ENCODE data around the gene TLK2.

Gene TLK2

DNA sequence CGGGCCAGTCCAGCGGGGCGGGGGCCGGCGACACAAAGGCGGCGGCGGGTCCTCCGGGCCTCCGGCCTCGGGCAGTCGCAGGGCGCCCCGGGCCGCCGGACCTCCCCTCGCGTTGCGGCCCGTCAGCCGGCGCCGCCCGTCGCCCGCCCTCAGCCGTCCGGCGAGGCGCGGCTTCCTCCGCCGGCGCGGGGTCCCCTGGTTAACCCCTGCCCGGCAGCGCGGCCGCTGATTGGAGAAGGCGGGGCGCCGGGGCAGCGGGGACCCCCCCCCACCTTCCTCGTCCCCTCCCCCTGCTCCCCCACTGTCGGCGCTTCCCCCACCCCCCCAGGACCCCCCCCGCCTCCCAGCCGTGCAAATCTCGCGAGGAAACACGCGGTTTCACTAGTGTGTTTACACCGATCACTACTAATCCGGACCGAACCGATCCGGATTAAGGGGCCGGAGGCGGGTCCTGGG lies at the start of gene TLK2:
Gene TLK2 (plus strand): TSS at position 402 of the 456 bp plus-strand sequence. CDS start 2,301 bp downstream, outside the sequence.
- no peak for TF ChIP-seq ZBTB7A (IDR thresholded peaks at IDR 0.05; ENCODE audit: low read depth)
- no peak for TF ChIP-seq TCF12 (IDR thresholded peaks at IDR 0.05; ENCODE audit: low read depth)
- no peak for TF ChIP-seq TAF1 (IDR thresholded peaks at IDR 0.05; ENCODE audit: low read depth)
- TF ChIP-seq CEBPB (IDR thresholded peaks at IDR 0.05), result no peak
- TF ChIP-seq NFIC (IDR thresholded peaks at IDR 0.05), result no peak
- TF ChIP-seq, protein P1, sequence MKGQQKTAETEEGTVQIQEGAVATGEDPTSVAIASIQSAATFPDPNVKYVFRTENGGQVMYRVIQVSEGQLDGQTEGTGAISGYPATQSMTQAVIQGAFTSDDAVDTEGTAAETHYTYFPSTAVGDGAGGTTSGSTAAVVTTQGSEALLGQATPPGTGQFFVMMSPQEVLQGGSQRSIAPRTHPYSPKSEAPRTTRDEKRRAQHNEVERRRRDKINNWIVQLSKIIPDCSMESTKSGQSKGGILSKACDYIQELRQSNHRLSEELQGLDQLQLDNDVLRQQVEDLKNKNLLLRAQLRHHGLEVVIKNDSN (IDR thresholded peaks at IDR 0.05), result no peak
- no peak for TF ChIP-seq YY1 (IDR thresholded peaks at IDR 0.05; ENCODE audit: low read depth)
- TF ChIP-seq EGR1 (IDR thresholded peaks at IDR 0.05), result no peak
- TF ChIP-seq RAD21 (IDR thresholded peaks at IDR 0.05; ENCODE audit: low read depth), result no peak
- no peak for TF ChIP-seq CREB1 (IDR thresholded peaks at IDR 0.05; ENCODE audit: low read depth)
- TF ChIP-seq EP300 (IDR thresholded peaks at IDR 0.05; ENCODE audit: borderline replicate concordance), result no peak

DNA sequence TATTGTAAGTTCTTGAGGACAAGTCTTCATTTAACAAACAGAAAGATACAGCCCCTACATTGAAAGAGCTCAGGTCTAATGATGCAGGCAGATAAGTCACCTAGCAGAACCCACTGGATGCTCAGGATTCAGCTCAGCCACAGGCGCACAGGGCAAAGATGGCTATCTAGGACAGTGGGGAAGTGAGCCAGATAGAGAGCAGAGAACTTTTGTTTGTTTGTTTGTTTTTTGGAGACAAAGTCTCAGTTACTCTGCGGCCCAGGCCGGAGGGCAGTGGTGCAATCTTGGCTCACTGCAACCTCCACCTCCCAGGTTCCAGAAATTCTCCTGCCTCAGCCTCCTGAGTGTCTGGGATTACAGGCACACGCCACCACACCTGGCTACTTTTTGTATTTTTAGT lies 34.6 kb upstream of the TLK2 start:
- TF ChIP-seq, protein P2, sequence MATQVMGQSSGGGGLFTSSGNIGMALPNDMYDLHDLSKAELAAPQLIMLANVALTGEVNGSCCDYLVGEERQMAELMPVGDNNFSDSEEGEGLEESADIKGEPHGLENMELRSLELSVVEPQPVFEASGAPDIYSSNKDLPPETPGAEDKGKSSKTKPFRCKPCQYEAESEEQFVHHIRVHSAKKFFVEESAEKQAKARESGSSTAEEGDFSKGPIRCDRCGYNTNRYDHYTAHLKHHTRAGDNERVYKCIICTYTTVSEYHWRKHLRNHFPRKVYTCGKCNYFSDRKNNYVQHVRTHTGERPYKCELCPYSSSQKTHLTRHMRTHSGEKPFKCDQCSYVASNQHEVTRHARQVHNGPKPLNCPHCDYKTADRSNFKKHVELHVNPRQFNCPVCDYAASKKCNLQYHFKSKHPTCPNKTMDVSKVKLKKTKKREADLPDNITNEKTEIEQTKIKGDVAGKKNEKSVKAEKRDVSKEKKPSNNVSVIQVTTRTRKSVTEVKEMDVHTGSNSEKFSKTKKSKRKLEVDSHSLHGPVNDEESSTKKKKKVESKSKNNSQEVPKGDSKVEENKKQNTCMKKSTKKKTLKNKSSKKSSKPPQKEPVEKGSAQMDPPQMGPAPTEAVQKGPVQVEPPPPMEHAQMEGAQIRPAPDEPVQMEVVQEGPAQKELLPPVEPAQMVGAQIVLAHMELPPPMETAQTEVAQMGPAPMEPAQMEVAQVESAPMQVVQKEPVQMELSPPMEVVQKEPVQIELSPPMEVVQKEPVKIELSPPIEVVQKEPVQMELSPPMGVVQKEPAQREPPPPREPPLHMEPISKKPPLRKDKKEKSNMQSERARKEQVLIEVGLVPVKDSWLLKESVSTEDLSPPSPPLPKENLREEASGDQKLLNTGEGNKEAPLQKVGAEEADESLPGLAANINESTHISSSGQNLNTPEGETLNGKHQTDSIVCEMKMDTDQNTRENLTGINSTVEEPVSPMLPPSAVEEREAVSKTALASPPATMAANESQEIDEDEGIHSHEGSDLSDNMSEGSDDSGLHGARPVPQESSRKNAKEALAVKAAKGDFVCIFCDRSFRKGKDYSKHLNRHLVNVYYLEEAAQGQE (IDR thresholded peaks at IDR 0.05; ENCODE audit: low read depth), result no peak
- TF ChIP-seq EP300 (IDR thresholded peaks at IDR 0.05; ENCODE audit: borderline replicate concordance), result no peak
- no peak for TF ChIP-seq TEAD4 (IDR thresholded peaks at IDR 0.05)
- TF ChIP-seq TAF1 (IDR thresholded peaks at IDR 0.05; ENCODE audit: low read depth), result no peak
- TF ChIP-seq FOXM1 (IDR thresholded peaks at IDR 0.05; ENCODE audit: borderline replicate concordance, low read depth), result no peak
- TF ChIP-seq, protein P1 (IDR thresholded peaks at IDR 0.05), result no peak
- no peak for TF ChIP-seq EGR1 (IDR thresholded peaks at IDR 0.05)

DNA sequence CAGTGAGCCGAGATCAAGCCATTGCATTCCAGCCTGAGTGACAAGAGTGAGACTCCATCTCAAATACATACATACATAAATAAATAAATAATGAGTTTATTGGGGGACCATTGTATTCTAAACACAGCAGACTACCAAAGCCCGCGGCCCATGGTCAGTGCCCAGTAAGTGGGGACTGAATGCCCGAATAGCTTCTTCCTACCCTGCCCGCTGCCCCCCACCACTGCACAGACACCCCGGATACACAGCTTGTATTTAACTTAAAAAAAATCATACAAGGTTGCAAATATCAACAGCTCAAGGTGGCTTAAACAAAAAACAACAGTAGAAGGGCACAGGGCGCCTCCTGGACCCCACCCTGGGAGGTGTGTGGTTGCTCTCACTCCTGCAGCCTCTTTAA lies 22.6 kb upstream of the TLK2 start:
- TF ChIP-seq TAF1 (IDR thresholded peaks at IDR 0.05; ENCODE audit: low read depth) (no peak), CEBPB (IDR thresholded peaks at IDR 0.05) (no peak), YY1 (IDR thresholded peaks at IDR 0.05; ENCODE audit: low read depth) (no peak), FOXM1 (IDR thresholded peaks at IDR 0.05; ENCODE audit: borderline replicate concordance, low read depth) (no peak), CREB1 (IDR thresholded peaks at IDR 0.05; ENCODE audit: low read depth) (no peak), ZBTB7A (IDR thresholded peaks at IDR 0.05; ENCODE audit: low read depth) (no peak), TCF12 (IDR thresholded peaks at IDR 0.05; ENCODE audit: low read depth) (no peak), TEAD4 (IDR thresholded peaks at IDR 0.05) (no peak)
- TF ChIP-seq, protein P1 (IDR thresholded peaks at IDR 0.05), result no peak
- TF ChIP-seq, protein P3, sequence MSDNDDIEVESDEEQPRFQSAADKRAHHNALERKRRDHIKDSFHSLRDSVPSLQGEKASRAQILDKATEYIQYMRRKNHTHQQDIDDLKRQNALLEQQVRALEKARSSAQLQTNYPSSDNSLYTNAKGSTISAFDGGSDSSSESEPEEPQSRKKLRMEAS (IDR thresholded peaks at IDR 0.05), result no peak

DNA sequence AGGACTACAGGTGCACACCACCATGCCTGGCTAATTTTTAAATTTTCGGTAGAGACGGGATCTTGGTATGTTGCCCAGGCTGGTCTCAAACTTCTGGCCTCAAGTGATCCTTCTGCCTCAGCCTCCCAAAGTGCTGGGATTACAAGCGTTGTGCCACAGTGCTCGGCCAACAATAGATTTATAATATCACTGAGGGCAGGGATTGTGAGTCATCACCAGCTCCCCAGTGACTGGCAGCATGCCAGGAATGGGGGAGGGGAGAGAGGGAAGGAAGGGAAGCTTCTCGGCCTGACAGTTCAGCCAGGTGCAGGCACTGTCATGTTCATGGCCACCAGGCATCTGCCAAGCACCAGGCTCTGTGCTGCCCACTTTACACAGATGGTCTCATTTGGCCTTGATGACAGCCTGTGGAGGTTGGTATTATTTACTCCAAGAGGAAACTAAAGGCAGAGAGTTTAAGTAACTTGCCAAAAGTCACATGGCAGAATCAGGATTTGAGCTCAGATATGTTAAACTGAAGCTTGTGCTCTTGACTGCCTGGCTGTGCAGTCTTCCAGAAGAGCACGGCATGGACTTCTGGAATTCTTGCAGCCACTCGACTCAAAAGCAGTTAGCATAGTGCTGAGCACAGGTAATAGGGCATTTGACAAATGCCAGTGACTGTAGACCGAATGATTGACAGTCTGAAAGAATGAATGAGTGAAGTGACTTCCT lies 7.8 kb upstream of the TLK2 start:
- TF ChIP-seq EP300 (IDR thresholded peaks at IDR 0.05; ENCODE audit: borderline replicate concordance), result 0 out of 2 replicates have a peak, but pooled peaks have one; percentile 26
- TF ChIP-seq NFIC (IDR thresholded peaks at IDR 0.05), result peak; percentile 97
- peak; percentile 62 for TF ChIP-seq TCF12 (IDR thresholded peaks at IDR 0.05; ENCODE audit: low read depth)

DNA sequence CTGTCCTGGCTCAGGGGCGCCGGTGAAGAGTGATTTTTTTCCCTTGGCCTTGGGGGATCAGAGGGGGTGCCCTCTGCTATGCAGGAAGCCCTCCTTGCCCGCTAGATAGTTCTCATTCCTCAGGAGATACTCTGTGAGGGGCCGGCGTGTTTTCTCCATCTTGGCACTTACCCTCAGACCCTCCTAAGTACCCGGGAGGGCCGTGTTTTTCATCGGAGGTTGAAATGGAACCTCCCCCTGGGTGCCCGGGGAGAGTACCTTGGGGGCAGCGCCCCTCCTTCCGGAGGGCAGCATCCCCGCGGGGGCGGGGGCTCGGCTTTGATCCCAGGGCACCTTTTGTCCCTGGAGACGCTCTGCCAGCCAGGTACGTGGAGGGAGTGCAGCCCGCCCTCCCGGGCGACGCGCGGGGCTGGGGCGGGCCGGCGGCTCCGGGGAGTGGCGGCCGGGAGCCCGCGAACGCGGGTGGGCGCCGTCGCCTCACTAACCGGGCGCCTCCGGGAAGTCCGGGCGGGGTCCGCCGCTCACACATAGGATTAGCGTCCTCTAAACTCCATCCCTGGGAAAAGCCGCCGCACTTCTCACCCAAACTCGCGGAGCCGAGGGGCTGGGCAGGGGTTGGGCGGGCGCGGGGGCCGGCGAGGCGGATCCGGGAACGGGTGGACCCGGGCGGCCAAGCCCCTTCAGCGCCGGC lies 762 bp upstream of the TLK2 start:
- TF ChIP-seq ZBTB7A (IDR thresholded peaks at IDR 0.05; ENCODE audit: low read depth), result peak; percentile 27; the same call in 1 of the 2 replicates

DNA sequence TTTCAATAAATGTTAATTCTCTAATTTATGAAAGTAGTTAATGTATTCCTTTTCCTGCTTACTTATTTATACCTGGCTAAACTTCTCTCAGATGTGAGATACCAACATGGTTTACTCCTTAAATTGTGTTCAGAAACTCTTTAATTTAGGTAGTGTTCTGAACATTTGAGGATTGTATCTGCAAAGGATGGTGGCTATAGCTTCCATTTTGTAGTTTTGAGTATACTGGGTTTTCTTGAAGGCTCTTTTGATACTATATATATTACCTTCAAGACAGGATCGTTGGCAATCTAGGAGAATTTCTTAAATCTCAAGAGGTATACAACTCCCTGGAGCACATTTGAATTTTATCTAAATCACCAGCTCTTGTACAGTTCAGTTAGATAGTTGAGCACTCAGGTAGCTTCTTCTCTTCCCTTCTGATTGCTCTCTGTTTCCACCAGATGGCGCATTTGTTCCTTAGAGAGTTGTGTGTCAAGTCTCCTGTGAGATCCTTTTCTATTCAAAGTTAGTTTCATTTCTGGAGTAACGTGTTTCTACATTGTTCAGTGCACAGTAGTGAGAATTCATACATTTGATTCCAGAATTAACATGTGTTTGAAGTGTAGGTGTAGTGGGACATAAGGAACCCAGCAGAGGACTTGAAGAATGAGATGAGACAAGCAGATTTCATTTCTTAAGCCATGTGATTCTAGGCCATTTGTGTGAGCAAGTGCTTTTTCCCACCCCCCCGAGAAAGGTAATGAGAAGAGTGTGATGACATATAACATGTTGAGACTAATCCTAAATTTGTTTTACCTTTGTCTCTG lies 74.4 kb downstream of the TLK2 start:
- peak; percentile 37 for TF ChIP-seq RAD21 (IDR thresholded peaks at IDR 0.05; ENCODE audit: low read depth)

DNA sequence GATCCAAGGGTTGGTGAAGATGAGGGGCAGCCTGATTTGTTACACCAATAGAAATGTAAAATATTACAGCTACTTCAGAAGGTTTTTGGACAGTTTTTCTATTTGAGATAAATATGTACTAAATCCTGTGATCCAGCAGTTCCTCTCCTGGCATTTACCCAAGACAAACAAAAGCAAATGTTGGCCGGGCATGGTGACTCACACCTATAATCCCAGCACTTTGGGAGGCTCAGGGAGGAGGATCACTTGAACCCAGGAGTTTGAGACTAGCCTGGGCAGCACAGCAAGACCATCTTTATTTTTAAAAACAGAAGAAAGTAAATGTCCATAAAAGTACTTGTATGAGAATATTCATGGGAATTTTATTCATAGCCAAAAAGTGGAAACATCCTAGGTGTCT lies 84.0 kb downstream of the TLK2 start:
- no peak for TF ChIP-seq CEBPB (IDR thresholded peaks at IDR 0.05)
- TF ChIP-seq CREB1 (IDR thresholded peaks at IDR 0.05; ENCODE audit: low read depth), result no peak
- no peak for TF ChIP-seq FOXM1 (IDR thresholded peaks at IDR 0.05; ENCODE audit: borderline replicate concordance, low read depth)
- TF ChIP-seq, protein P3 (IDR thresholded peaks at IDR 0.05), result no peak
- no peak for TF ChIP-seq EGR1 (IDR thresholded peaks at IDR 0.05)
- TF ChIP-seq, protein P1 (IDR thresholded peaks at IDR 0.05), result no peak
- TF ChIP-seq, protein P2 (IDR thresholded peaks at IDR 0.05; ENCODE audit: low read depth), result no peak
- TF ChIP-seq TEAD4 (IDR thresholded peaks at IDR 0.05), result no peak
- no peak for TF ChIP-seq EP300 (IDR thresholded peaks at IDR 0.05; ENCODE audit: borderline replicate concordance)
- TF ChIP-seq ZBTB7A (IDR thresholded peaks at IDR 0.05; ENCODE audit: low read depth), result no peak
- no peak for TF ChIP-seq YY1 (IDR thresholded peaks at IDR 0.05; ENCODE audit: low read depth)
- TF ChIP-seq RAD21 (IDR thresholded peaks at IDR 0.05; ENCODE audit: low read depth), result no peak
- no peak for TF ChIP-seq TAF1 (IDR thresholded peaks at IDR 0.05; ENCODE audit: low read depth)
- TF ChIP-seq NFIC (IDR thresholded peaks at IDR 0.05), result no peak
- TF ChIP-seq TCF12 (IDR thresholded peaks at IDR 0.05; ENCODE audit: low read depth), result no peak

All from Ishikawa (cell line).